Fibroblast of skin of left quadriceps (primary cell): ENCODE data around the gene KLHDC8A.
"Not testable (repeated sequence)": the region's sequence is repeated elsewhere in the genome, so short reads cannot be mapped to it uniquely, and the experiment has no call there.

Experiments
- DNase-seq, 2 experiments: peaks; one replicate each; pipeline ENCODE4 v3.0.0-alpha.2; 2013; ENCODE audit warnings: low read depth in 2 of 2

Gene KLHDC8A

GRCh38 chr1:205318231-205318991, 38.3 kb downstream of the KLHDC8A start:
- no peak for DNase-seq

- no peak for DNase-seq
These were observed 39.3 kb downstream of the KLHDC8A start for GRCh38 chr1:205317311-205317917.

GRCh38 chr1:205316161-205316566, 40.6 kb downstream of the KLHDC8A start:
- no peak for DNase-seq

GRCh38 chr1:205315008-205315618, 41.6 kb downstream of the KLHDC8A start:
- no peak for DNase-seq

GRCh38 chr1:205313563-205314308, 43.0 kb downstream of the KLHDC8A start:
- DNase-seq: no peak

- no peak for DNase-seq
These were observed 43.7 kb downstream of the KLHDC8A start for GRCh38 chr1:205312866-205313562.

- DNase-seq: no peak
These were observed 45.6 kb downstream of the KLHDC8A start for GRCh38 chr1:205310976-205311704.

GRCh38 chr1:205309741-205310140, 47.0 kb downstream of the KLHDC8A start:
- DNase-seq: no peak

GRCh38 chr1:205306929-205307566, 49.7 kb downstream of the KLHDC8A start:
- DNase-seq: no peak

GRCh38 chr1:205304695-205305070, 52.0 kb downstream of the KLHDC8A start:
- no peak for DNase-seq

- no peak for DNase-seq
These were observed 52.6 kb downstream of the KLHDC8A start for GRCh38 chr1:205304046-205304694.

GRCh38 chr1:205303247-205303888, 53.4 kb downstream of the KLHDC8A start:
- DNase-seq: no peak

GRCh38 chr1:205301842-205302588, 54.7 kb downstream of the KLHDC8A start:
- DNase-seq: no peak

GRCh38 chr1:205301205-205301821, 55.4 kb downstream of the KLHDC8A start:
- DNase-seq: peak; percentile 97 to 98

- DNase-seq: no peak
These were observed 56.6 kb downstream of the KLHDC8A start for GRCh38 chr1:205300149-205300548.

GRCh38 chr1:205298191-205298994, 58.3 kb downstream of the KLHDC8A start:
- peak; percentile 98 for DNase-seq

GRCh38 chr1:205297546-205298177, 59.1 kb downstream of the KLHDC8A start:
- DNase-seq: not testable (repeated sequence)
